HepG2 (cell line): ENCODE results near the gene MED12L. TPM values are rescaled to one million over a fixed set of nuclear protein-coding genes. Genes with fewer than 3 reads are reported as not detected.

Source experiments
- ATAC-seq: fragments of 200-7000 bp; cut with Tn5 transposase; 3 replicates; pipeline ENCODE4 v1.9.1; 2020; ENCODE audit warnings: mild to moderate bottlenecking, moderate library complexity
- BruUV-seq: library from RNA; stranded (reverse); fragments of 400-500 nt; replicated peaks from 2 replicates; lab custom pipeline; 2021; lab: Mats Ljungman, UMichigan
- CTCF ChIA-PET: fragments of 300-600 bp; formaldehyde crosslinking; extraction: SDS; loops from one replicate; lab custom pipeline; 2021; ENCODE audit warnings: low total read pairs, inconsistent platforms, low intra/inter-chr PET ratio; lab: Yijun Ruan, JAX
- POLR2A ChIA-PET: fragments of 350-600 bp; sonication (Branson Sonifier 250); formaldehyde crosslinking; loops from one replicate; lab custom pipeline; 2020; ENCODE audit warnings: antibody characterized with exemption, inconsistent platforms; lab: Yijun Ruan, JAX
- DNase-seq: peaks from one replicate; pipeline ENCODE4 v3.0.0-alpha.2; 2015; ENCODE audit warnings: low spot score
- FAIRE-seq: peaks from 3 replicates; lab custom pipeline; 2011; peaks lifted over from hg19 to GRCh38; lab: Jason Lieb, UNC
- H2AFZ ChIP-seq: one replicate; pipeline ENCODE4 v1.6.1; 2011; ENCODE audit warnings: low read length, inconsistent platforms
- H3K27ac ChIP-seq: fragments of 300-600 bp; 3 replicates; pipeline ENCODE4 v1.8.0; 2011; ENCODE audit warnings: mixed run types, mild to moderate bottlenecking, mixed read lengths, low read length, inconsistent platforms; ENCODE audit not compliant: insufficient read depth; ENCODE audit errors: extremely low read length
- H3K27me3 ChIP-seq, 2 experiments: fragments of 200-600 bp in 1 of 2; 2 replicates in 1 of 2; 3 replicates in 1 of 2; pipeline versions ENCODE4 v1.6.0 to v1.8.0; 2011; ENCODE audit warnings: low read length in 2 of 2, mild to moderate bottlenecking in 2 of 2, moderate library complexity in 2 of 2, inconsistent platforms in 1 of 2; ENCODE audit not compliant: insufficient read depth in 2 of 2, control insufficient read depth in 1 of 2
- H3K36me3 ChIP-seq, 2 experiments: fragments of 200-600 bp in 1 of 2; replicated peaks in 1 of 2; 2 replicates in 1 of 2; 3 replicates in 1 of 2; pipeline versions ENCODE4 v1.5.1 to v1.8.0; 2011; ENCODE audit warnings: low read length in 2 of 2, inconsistent platforms in 1 of 2; ENCODE audit not compliant: insufficient read depth in 2 of 2, control insufficient read depth in 1 of 2
- H3K4me1 ChIP-seq: 2 replicates; pipeline ENCODE4 v1.5.1; 2012; ENCODE audit warnings: low read length, inconsistent platforms; ENCODE audit not compliant: insufficient read depth
- H3K4me2 ChIP-seq: 2 replicates; pipeline ENCODE4 v1.6.0; 2011; ENCODE audit warnings: low read depth, low read length, inconsistent platforms
- H3K4me3 ChIP-seq, 3 experiments: fragments of 200-600 bp in 1 of 3; sonication (generic), shearing (Covaris generic) in 1 of 3; replicated peaks in 1 of 3; 2 replicates each; pipeline ENCODE4 v1.5.1; 2011 to 2016; ENCODE audit warnings: low read length in 3 of 3, inconsistent platforms in 2 of 3, low read depth in 2 of 3, mild to moderate bottlenecking in 2 of 3, control low read depth in 1 of 3, mixed read lengths in 1 of 3; ENCODE audit not compliant: insufficient read depth in 1 of 3
- H3K79me2 ChIP-seq: one replicate; pipeline ENCODE4 v1.6.1; 2011; ENCODE audit warnings: low read length, inconsistent platforms; ENCODE audit not compliant: insufficient read depth
- H3K9ac ChIP-seq: 2 replicates; pipeline ENCODE4 v1.6.0; 2011; ENCODE audit warnings: mild to moderate bottlenecking, low read depth, low read length, inconsistent platforms; ENCODE audit not compliant: insufficient read depth
- H3K9me3 ChIP-seq: 2 replicates; pipeline ENCODE4 v1.5.1; 2012; ENCODE audit warnings: mild to moderate bottlenecking, low read length
- H4K20me1 ChIP-seq: 2 replicates; pipeline ENCODE4 v1.6.0; 2011; ENCODE audit warnings: inconsistent platforms, mild to moderate bottlenecking, low read length, moderate library complexity; ENCODE audit not compliant: insufficient read depth
- FOXK2 ChIP-seq: fragments of 450-650 bp; IDR thresholded peaks from 2 replicates; pipeline ENCODE4 v1.6.1; 2016
- KDM6A ChIP-seq: IDR thresholded peaks from 2 replicates; pipeline ENCODE4 v1.6.1; 2016; ENCODE audit warnings: low read depth
- NCOA5 ChIP-seq: sonication (generic); formaldehyde crosslinking; IDR thresholded peaks from 2 replicates; pipeline ENCODE4 v1.4.0; 2020; ENCODE audit warnings: missing genetic modification reagents
- RBFOX2 ChIP-seq: fragments of 200-400 bp; formaldehyde crosslinking; IDR thresholded peaks from 2 replicates; pipeline ENCODE4 v1.6.1; 2017; ENCODE audit warnings: low read depth, mild to moderate bottlenecking, low read length
- SAP130 ChIP-seq: IDR thresholded peaks from 2 replicates; pipeline ENCODE4 v1.6.1; 2016; ENCODE audit warnings: low read depth
- ZNF335 ChIP-seq: sonication (generic); formaldehyde crosslinking; IDR thresholded peaks from 2 replicates; pipeline ENCODE4 v1.4.0; 2020; ENCODE audit warnings: missing genetic modification reagents
- ZNF431 ChIP-seq: sonication (generic); formaldehyde crosslinking; IDR thresholded peaks from 2 replicates; pipeline ENCODE4 v1.9.0; 2022; ENCODE audit warnings: missing genetic modification reagents, low read depth, mild to moderate bottlenecking, borderline replicate concordance
- ZNF790 ChIP-seq: sonication (generic); formaldehyde crosslinking; IDR thresholded peaks from 2 replicates; pipeline ENCODE4 v1.8.0; 2022; ENCODE audit warnings: missing genetic modification reagents, mild to moderate bottlenecking, borderline replicate concordance
- ZSCAN9 ChIP-seq: IDR thresholded peaks from 2 replicates; pipeline ENCODE4 v1.6.1; 2016; ENCODE audit warnings: borderline replicate concordance
- WGBS: methylation state at CpG from one replicate; pipeline ENCODE4 v1.1.6; 2017; ENCODE audit warnings: low lambda C conversion rate; 5-methylcytosine and 5-hydroxymethylcytosine counted together
- in situ Hi-C: cut with HindIII; loops from 2 replicates; pipeline ENCODE4 v1.10.0; 2017; ENCODE audit warnings: low pct_unique_long_range_greater_than_20kb; ENCODE audit not compliant: extremely low pct_ligation_motif_present
- intact Hi-C: fragments of 100-400 bp; cut with micrococcal nuclease; formaldehyde crosslinking; loops from one replicate; pipeline ENCODE4 v1.10.0; 2022; ENCODE audit not compliant: unreplicated experiment
- polyA plus RNA-seq, 8 experiments: library from polyadenylated mRNA; depleted of rRNA in 3 of 8; stranded (reverse) in 7 of 8; unstranded in 1 of 8; fragments of >200 nt; fragmentation: Illumina TruSeq in 4 of 8; extraction: Trizol in 4 of 8; gene quantifications; 2 replicates each; pipeline versions ENCODE4 v1.2.1 to v1.2.3, GENCODE V29; 2011 to 2016; ENCODE audit warnings: low read depth in 4 of 8, missing spikeins in 1 of 8, mixed read lengths in 1 of 8; ENCODE audit not compliant: insufficient read depth in 1 of 8
- total RNA-seq, 5 experiments: library from RNA; depleted of rRNA; stranded (reverse); fragments of >200 nt; fragmentation: Illumina TruSeq; extraction: Trizol; gene quantifications; 2 replicates each; pipeline ENCODE4 v1.2.3, GENCODE V29; 2016; ENCODE audit warnings: low read depth in 1 of 5
- TF ChIP-seq, protein P1 (sequence below): sonication (generic); formaldehyde crosslinking; IDR thresholded peaks from 2 replicates; pipeline ENCODE4 v1.5.1; 2020; ENCODE audit warnings: missing genetic modification reagents, mild to moderate bottlenecking, borderline replicate concordance

MED12L gene
- total and polyA plus RNA-seq, 2 of the 13 experiments (the other 11 are each of a cell fraction or from before 2014, with no cell fraction given): 0.07 to 0.64 TPM

DNA sequence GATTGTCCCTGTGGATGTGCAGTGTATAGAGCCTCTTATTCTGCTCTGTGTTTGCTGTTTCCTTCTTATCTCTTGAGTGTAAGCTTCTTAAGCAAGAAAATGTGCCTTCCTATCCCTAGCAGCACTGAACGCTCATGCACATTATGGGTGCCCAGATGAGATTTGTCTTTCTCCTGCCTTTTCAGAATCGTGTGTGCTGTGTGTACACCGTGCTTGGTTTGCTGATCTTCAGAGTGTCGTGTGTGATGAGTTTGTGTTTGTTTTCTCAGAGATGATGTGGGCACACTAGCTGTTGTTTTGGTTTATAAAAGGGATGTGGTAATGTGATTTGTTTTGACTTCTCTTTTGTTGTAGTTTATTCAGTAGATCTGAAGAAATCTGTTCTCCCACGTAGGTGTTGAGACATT lies 97.8 kb downstream of the MED12L start:
- H3K4me2 ChIP-seq: 0 out of 2 replicates have a peak overlapping the region, but pooled peaks have one; percentile 1
- WGBS: 57% methylated on average over 5 of the region's 5 CpGs
- no TSS peak for BruUV-seq
- H3K4me3 ChIP-seq: no peak overlapping the region
- H3K27me3 ChIP-seq: no peaks in the 10 kb centered on the region
- in situ Hi-C loops (no loop called here), intact Hi-C loops (no loop called here)
- no peak overlapping the region for H3K27ac ChIP-seq
- no peaks in the 10 kb centered on the region for H4K20me1 ChIP-seq
- peaks cover 39% of the 10 kb centered on the region for H3K4me1 ChIP-seq
- no peaks in the 10 kb centered on the region for H3K79me2 ChIP-seq
- no peak overlapping the region for H3K9ac ChIP-seq
- H3K9me3 ChIP-seq: no peaks in the 10 kb centered on the region
- peak overlapping the region; percentile 79 for H2AFZ ChIP-seq
- POLR2A ChIA-PET: interaction anchor here (2.0 kb wide), 1 partner anchor 14 kb away, joined by 7 read pairs; no protein-coding TSS in a partner anchor
- ATAC-seq: no peak
- TF ChIP-seq ZNF335 (CRISPR knock-in tag) (no peak), RBFOX2 (no peak), SAP130 (no peak), ZSCAN9 (CRISPR knock-in tag) (no peak), KDM6A (CRISPR knock-in tag) (no peak), ZNF431 (CRISPR knock-in tag) (no peak), FOXK2 (no peak), ZNF790 (CRISPR knock-in tag) (no peak), NCOA5 (CRISPR knock-in tag) (no peak)
- TF ChIP-seq, protein P1, sequence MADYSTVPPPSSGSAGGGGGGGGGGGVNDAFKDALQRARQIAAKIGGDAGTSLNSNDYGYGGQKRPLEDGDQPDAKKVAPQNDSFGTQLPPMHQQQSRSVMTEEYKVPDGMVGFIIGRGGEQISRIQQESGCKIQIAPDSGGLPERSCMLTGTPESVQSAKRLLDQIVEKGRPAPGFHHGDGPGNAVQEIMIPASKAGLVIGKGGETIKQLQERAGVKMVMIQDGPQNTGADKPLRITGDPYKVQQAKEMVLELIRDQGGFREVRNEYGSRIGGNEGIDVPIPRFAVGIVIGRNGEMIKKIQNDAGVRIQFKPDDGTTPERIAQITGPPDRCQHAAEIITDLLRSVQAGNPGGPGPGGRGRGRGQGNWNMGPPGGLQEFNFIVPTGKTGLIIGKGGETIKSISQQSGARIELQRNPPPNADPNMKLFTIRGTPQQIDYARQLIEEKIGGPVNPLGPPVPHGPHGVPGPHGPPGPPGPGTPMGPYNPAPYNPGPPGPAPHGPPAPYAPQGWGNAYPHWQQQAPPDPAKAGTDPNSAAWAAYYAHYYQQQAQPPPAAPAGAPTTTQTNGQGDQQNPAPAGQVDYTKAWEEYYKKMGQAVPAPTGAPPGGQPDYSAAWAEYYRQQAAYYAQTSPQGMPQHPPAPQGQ (CRISPR knock-in tag): no peak
- CTCF ChIA-PET: no interaction called here
- FAIRE-seq: peak; percentile 21
- DNase-seq: no peak
- H3K36me3 ChIP-seq: no peaks in the 10 kb centered on the region
